ENCODE data around the gene SAXO1. TPM values are rescaled to one million over a fixed set of nuclear protein-coding genes. Genes with fewer than 3 reads are reported as not detected.
A peak's percentile ranks its signal among the peaks of the same experiment; 100 is the strongest.

SAXO1 gene
- total RNA-seq, 4 donors from 2014 or later: not detected

DNA sequence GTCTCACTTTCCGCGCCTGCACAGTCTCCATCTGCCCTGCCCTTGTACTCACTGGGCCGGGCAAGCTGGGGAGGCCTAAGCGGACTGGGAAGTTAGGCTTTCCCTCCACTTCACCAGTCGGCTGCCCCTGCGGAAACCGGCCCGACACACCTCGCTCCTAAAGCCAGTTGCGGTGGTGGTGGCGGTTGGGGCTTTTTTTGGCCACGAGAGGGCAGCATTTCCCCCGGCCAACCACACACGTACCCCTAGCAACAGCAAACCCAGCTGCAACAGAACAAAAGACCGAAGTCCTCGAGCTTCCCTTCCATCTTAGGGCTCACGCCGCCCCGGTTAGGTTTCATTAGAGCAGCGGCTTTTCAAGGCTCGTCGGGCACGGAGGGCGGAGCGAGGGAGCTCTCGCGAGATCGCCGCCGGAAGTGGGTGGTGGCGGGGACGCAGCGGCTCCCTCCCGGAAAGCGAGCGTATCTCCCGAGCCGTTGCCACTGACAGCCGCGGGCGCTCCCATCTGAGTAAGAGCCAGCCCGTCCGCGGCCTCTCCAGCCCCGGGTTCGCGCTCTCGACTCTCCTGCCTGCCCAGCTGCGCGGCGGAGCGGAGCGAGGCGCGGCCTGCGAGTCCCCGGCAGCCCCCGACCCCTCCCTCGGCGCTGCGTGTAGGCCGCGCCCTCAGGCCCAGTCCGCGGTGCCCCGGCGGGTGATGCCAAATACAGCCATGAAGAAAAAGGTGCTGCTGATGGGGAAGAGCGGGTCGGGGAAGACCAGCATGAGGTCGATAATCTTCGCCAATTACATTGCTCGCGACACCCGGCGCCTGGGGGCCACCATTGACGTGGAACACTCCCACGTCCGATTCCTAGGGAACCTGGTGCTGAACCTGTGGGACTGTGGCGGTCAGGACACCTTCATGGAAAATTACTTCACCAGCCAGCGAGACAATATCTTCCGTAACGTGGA is 16.2 kb upstream of the SAXO1 start, which contains the start of gene RRAGA:
RRAGA (plus strand) TSS at position 462 of the 951 bp plus-strand sequence; CDS start at position 695, 233 bp downstream.
- ATAC-seq (ENCODE audit: low FRiP score): peak; percentile 95
- TF ChIP-seq, protein P1, sequence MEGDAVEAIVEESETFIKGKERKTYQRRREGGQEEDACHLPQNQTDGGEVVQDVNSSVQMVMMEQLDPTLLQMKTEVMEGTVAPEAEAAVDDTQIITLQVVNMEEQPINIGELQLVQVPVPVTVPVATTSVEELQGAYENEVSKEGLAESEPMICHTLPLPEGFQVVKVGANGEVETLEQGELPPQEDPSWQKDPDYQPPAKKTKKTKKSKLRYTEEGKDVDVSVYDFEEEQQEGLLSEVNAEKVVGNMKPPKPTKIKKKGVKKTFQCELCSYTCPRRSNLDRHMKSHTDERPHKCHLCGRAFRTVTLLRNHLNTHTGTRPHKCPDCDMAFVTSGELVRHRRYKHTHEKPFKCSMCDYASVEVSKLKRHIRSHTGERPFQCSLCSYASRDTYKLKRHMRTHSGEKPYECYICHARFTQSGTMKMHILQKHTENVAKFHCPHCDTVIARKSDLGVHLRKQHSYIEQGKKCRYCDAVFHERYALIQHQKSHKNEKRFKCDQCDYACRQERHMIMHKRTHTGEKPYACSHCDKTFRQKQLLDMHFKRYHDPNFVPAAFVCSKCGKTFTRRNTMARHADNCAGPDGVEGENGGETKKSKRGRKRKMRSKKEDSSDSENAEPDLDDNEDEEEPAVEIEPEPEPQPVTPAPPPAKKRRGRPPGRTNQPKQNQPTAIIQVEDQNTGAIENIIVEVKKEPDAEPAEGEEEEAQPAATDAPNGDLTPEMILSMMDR (IDR thresholded peaks at IDR 0.05): peak in 2 of 3 donors; percentile 9 to 87
- peak; percentile 88 for DNase-seq (ENCODE audit: low spot score)

DNA sequence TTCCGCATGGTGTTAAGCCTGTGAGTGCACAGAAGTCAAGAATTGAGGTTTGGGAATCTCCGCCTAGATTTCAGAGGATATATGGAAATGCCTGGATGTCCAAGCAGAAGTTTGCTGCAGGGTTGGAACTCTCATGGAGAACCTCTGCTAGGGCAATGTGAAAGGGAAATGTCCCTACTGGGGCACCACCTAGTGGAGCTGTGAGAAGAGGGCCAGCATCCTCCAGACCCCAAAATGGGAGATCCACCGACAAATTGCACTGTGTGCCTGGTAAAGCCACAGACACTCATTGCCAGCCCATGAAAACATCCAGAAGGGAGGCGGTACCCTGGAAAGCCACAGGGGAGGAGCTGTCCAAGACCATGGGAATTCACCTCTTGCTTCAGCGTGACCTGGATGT is 3.6 kb upstream of the SAXO1 start:
- ATAC-seq (ENCODE audit: low FRiP score) (no peak), DNase-seq (ENCODE audit: low spot score) (no peak)
- TF ChIP-seq, protein P1 (IDR thresholded peaks at IDR 0.05): no peak

DNA sequence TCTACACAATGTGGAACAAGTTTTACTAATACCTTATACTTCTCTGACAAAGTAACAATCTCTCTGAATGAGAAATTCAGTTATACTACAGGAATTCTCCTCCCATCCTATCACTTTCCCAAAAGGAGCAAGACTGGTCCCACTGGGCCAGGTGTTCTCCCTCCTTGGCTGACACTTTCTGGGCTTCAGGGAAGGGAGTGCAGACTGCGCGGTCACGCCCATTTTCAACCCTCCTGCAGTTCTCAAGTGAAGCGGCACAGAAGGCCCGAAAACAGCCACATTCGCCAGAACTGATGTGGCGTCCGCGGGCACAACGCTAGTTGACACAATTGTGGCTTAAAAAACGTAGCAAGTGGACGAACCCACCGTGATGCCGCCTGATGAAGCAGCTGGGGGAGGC is 603 bp downstream of the SAXO1 start:
- no peak for ATAC-seq (ENCODE audit: low FRiP score)

DNA sequence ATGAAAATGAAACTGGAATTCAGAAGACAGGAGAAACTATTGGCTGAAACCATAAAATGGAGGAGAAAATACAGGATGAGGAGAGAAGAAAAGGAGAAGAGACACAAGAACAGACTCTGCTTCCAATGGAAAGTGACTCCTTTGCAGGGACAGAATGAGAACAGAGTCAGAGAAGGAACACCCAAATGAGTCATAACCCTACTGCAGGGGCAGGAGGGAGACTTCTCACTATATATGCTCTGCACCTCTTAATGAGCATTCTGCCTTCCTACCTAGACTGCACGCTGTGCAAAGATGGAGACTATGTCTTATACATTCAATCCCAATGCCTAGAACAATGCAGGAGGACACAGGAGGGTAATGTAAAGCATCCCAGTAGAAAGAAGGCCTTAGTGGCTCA is 2.1 kb downstream of the SAXO1 start:
- DNase-seq (ENCODE audit: low spot score) (no peak), ATAC-seq (ENCODE audit: low FRiP score) (no peak)
- TF ChIP-seq, protein P1 (IDR thresholded peaks at IDR 0.05): no peak

More for the DNA sequence above, 603 bp downstream of the SAXO1 start:
- TF ChIP-seq, protein P1 (IDR thresholded peaks at IDR 0.05): no peak
- DNase-seq (ENCODE audit: low spot score): no peak

DNA sequence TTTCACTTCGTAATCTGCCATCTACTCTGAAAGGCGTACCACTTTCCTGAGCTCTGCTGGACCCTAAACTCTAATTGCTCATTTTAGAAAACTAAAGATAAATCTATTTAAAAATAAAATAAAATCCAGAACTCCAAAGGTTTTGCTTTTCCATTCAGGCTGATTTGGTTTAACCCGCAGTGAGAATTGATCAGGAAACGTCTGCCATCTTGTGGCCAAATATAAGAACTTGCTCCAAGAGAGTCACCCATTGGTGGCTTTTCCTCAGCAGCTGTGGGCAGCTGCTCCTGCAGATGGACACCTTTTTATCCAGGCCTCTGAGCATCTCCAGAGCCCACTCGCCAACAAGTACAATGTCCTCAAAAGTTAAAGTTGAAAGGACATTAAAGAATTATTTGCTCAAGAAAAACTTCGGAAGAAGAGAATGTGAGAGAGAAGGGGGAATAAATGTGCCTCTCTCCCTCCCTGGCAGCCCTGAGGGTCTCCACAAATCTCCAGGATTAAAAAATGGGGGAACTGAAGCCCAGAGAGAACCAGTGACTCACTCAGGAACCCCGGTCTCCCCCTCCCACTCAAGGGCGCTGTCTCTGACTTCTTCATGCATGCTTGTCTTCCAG is 4.1 kb downstream of the SAXO1 start:
- no peak for DNase-seq (ENCODE audit: low spot score)
- TF ChIP-seq, protein P1 (IDR thresholded peaks at IDR 0.05): peak in 1 of 3 donors; percentile 30
- no peak for ATAC-seq (ENCODE audit: low FRiP score)

DNA sequence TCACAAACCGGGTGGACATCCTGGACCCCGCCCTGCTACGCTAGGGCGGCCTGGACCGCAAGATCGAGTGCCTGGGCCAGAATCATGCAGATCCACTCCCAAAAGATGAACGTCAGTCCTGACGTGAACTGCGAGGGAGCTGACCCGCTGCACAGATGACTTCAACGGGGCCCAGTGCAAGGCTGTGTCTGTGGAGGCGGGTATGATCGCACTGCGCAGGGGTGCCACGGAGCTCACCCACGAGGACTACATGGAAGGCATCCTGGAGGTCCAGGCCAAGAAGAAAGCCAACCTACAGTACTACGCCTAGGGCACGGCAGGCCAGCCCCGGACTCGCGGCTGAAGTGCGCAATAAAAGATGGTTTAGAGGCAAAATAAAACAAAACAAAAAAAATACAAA is 5.2 kb downstream of the SAXO1 start:
- TF ChIP-seq, protein P1 (IDR thresholded peaks at IDR 0.05): no peak
- ATAC-seq (ENCODE audit: low FRiP score) (no peak), DNase-seq (ENCODE audit: low spot score) (no peak)

Measured in omental fat pad (tissue), 4 donors.